22Rv1 (cell line): Measurements from ENCODE around the gene GPR146.

Experiments used
- H3K27ac ChIP-seq: fragments of 450-650 bp; 2 replicates; pipeline ENCODE4 v1.5.1; 2017
- CTCF ChIP-seq: fragments of 450-650 bp; IDR thresholded peaks from 2 replicates; pipeline ENCODE4 v1.5.1; 2017; ENCODE audit warnings: mild to moderate bottlenecking
- ZFX ChIP-seq: fragments of 450-650 bp; IDR thresholded peaks from 2 replicates; pipeline ENCODE4 v1.6.1; 2017; ENCODE audit warnings: antibody characterized with exemption, borderline replicate concordance

Gene GPR146

GRCh38 chr7:1010226-1010625 lies 34.1 kb upstream of the GPR146 start:
- H3K27ac ChIP-seq = no peak overlapping the region
- TF ChIP-seq CTCF = no peak
- no peak for TF ChIP-seq ZFX

GRCh38 chr7:1011297-1012003 lies 32.9 kb upstream of the GPR146 start:
- H3K27ac ChIP-seq = no peak overlapping the region
- TF ChIP-seq ZFX (no peak), CTCF (no peak)

GRCh38 chr7:1012004-1012715 lies 32.2 kb upstream of the GPR146 start:
- H3K27ac ChIP-seq = no peak overlapping the region
- TF ChIP-seq ZFX = no peak

- TF ChIP-seq ZFX (no peak), CTCF (no peak)
- H3K27ac ChIP-seq = no peak overlapping the region
These were observed 31.6 kb upstream of the GPR146 start for GRCh38 chr7:1012716-1013095.

- peak overlapping the region; percentile 30; the same call in 1 of the 2 replicates for H3K27ac ChIP-seq
- no peak for TF ChIP-seq CTCF
- no peak for TF ChIP-seq ZFX
These were observed 30.8 kb upstream of the GPR146 start for GRCh38 chr7:1013581-1013980.

GRCh38 chr7:1014681-1015080 lies 29.7 kb upstream of the GPR146 start:
- no peak overlapping the region for H3K27ac ChIP-seq
- no peak for TF ChIP-seq ZFX
- TF ChIP-seq CTCF = no peak

- no peak overlapping the region for H3K27ac ChIP-seq
- TF ChIP-seq CTCF (no peak), ZFX (no peak)
These were observed 28.9 kb upstream of the GPR146 start for GRCh38 chr7:1015196-1016121.
